ENCODE results near the gene OSBPL8.

DNA sequence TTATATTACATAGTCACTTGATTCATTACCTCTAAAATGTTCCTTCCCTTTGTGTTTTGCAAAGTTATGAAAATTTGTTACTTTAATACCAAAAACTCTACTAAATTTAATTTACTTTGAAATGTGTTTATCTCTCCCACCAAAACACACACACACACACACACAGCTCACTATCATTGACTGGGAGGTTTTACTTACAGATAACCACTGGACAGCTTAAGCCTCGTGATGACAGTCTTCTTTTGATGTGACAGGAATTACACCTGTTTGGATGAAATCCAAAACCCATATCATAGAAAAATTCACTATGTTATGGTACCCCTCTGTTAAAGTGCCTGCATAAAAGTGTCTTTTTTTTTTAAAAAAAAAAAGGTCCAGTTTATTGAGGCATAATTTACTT lies 227.0 kb downstream of the OSBPL8 start:
- no peak for TF ChIP-seq CTCF (IDR thresholded peaks at IDR 0.05; ENCODE audit: insufficient read depth, low read depth, low read length)
- no peak for TF ChIP-seq EZH2 (IDR thresholded peaks at IDR 0.05; ENCODE audit: insufficient read depth, low read length)

All from astrocyte (in vitro differentiated cells and primary cell).